Nephron progenitor cell (in vitro differentiated cells): Measurements from ENCODE around the gene GCNT1.

ENCODE experiments used
- DNase-seq: peaks from one replicate; pipeline ENCODE4 v3.0.0; 2021
- H3K27ac Mint-ChIP-seq: 2 replicates; pipeline ENCODE4 v1.8.0; 2021; ENCODE audit warnings: mild to moderate bottlenecking, moderate library complexity, mixed read lengths
- H3K27me3 Mint-ChIP-seq: 2 replicates; pipeline ENCODE4 v1.8.0; 2021; ENCODE audit warnings: mild to moderate bottlenecking, low read depth, mixed read lengths; ENCODE audit not compliant: poor library complexity
- H3K36me3 Mint-ChIP-seq: 2 replicates; pipeline ENCODE4 v1.8.0; 2021; ENCODE audit warnings: low read depth, mixed read lengths
- H3K4me1 Mint-ChIP-seq: 2 replicates; pipeline ENCODE4 v1.8.0; 2021; ENCODE audit warnings: mixed read lengths
- H3K4me3 Mint-ChIP-seq: 2 replicates; pipeline ENCODE4 v1.8.0; 2021; ENCODE audit warnings: mild to moderate bottlenecking, moderate library complexity, mixed read lengths
- H3K9me3 Mint-ChIP-seq: 2 replicates; pipeline ENCODE4 v1.8.0; 2021; ENCODE audit warnings: mild to moderate bottlenecking, moderate library complexity, mixed read lengths
- TF ChIP-seq, protein P1 (sequence below): fragments of 200-600 bp; sonication (generic); IDR thresholded peaks from 2 replicates; pipeline ENCODE4 v1.5.0; 2021; ENCODE audit warnings: antibody characterized with exemption

The GCNT1 gene

GRCh38 chr9:76525196-76525595, 66.2 kb downstream of the GCNT1 start:
- Mint-ChIP-seq H3K27me3 (peaks cover 7% of the 10 kb centered on the region), H3K27ac (peak overlapping the region; percentile 92), H3K4me1 (peaks cover 30% of the 10 kb centered on the region), H3K36me3 (no peaks in the 10 kb centered on the region), H3K9me3 (peaks cover 4% of the 10 kb centered on the region), H3K4me3 (no peak overlapping the region)
- DNase-seq: no peak
- TF ChIP-seq, protein P1, sequence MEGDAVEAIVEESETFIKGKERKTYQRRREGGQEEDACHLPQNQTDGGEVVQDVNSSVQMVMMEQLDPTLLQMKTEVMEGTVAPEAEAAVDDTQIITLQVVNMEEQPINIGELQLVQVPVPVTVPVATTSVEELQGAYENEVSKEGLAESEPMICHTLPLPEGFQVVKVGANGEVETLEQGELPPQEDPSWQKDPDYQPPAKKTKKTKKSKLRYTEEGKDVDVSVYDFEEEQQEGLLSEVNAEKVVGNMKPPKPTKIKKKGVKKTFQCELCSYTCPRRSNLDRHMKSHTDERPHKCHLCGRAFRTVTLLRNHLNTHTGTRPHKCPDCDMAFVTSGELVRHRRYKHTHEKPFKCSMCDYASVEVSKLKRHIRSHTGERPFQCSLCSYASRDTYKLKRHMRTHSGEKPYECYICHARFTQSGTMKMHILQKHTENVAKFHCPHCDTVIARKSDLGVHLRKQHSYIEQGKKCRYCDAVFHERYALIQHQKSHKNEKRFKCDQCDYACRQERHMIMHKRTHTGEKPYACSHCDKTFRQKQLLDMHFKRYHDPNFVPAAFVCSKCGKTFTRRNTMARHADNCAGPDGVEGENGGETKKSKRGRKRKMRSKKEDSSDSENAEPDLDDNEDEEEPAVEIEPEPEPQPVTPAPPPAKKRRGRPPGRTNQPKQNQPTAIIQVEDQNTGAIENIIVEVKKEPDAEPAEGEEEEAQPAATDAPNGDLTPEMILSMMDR: no peak

- no peak for DNase-seq
- Mint-ChIP-seq H3K4me1 (peaks cover 31% of the 10 kb centered on the region), H3K27me3 (peaks cover 7% of the 10 kb centered on the region), H3K9me3 (peaks cover 4% of the 10 kb centered on the region), H3K4me3 (no peak overlapping the region), H3K36me3 (no peaks in the 10 kb centered on the region), H3K27ac (no peak overlapping the region)
- TF ChIP-seq, protein P1: no peak
Measured at GRCh38 chr9:76526026-76526425, 67.0 kb downstream of the GCNT1 start.

GRCh38 chr9:76528056-76528455, 69.1 kb downstream of the GCNT1 start:
- Mint-ChIP-seq H3K4me1 (peaks cover 18% of the 10 kb centered on the region), H3K36me3 (no peaks in the 10 kb centered on the region)

GRCh38 chr9:76528642-76529190, 69.7 kb downstream of the GCNT1 start:
- H3K27me3 Mint-ChIP-seq: peaks cover 7% of the 10 kb centered on the region
- DNase-seq: no peak
- H3K4me1 Mint-ChIP-seq: peaks cover 17% of the 10 kb centered on the region
- H3K36me3 Mint-ChIP-seq: no peaks in the 10 kb centered on the region
- H3K27ac Mint-ChIP-seq: no peak overlapping the region
- TF ChIP-seq, protein P1: no peak
- peaks cover 4% of the 10 kb centered on the region for H3K9me3 Mint-ChIP-seq
- no peak overlapping the region for H3K4me3 Mint-ChIP-seq

More at GRCh38 chr9:76528056-76528455, 69.1 kb downstream of the GCNT1 start:
- DNase-seq: no peak
- TF ChIP-seq, protein P1: no peak
- Mint-ChIP-seq H3K4me3 (no peak overlapping the region), H3K9me3 (peaks cover 4% of the 10 kb centered on the region), H3K27me3 (peaks cover 7% of the 10 kb centered on the region), H3K27ac (no peak overlapping the region)

DNA sequence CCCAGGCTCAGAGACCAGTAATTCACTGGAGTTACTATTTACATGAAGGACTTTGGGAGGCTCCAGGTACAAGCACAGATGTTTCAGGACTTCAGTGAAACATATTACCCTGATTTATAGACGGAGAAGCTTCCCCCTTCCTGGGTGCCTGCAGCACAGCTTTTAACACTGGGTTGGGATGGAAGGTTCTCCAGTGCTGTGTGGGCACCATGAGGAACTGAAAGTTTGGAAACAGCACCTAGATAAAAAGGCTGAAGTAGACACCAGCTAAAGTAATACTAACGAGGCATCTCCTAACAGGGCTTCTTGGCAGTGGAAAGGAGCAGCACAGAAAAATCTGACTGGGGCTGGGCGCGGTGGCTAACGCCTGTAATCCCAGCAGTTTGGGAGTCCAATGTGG, 70.7 kb downstream of the GCNT1 start:
- Mint-ChIP-seq H3K4me1 (peaks cover 17% of the 10 kb centered on the region), H3K36me3 (no peaks in the 10 kb centered on the region), H3K27me3 (peaks cover 3% of the 10 kb centered on the region), H3K27ac (no peak overlapping the region), H3K9me3 (peaks cover 4% of the 10 kb centered on the region), H3K4me3 (no peak overlapping the region)
- DNase-seq: no peak
- TF ChIP-seq, protein P1: no peak

- no peak overlapping the region for H3K27ac Mint-ChIP-seq
- no peak overlapping the region for H3K4me3 Mint-ChIP-seq
- no peaks in the 10 kb centered on the region for H3K36me3 Mint-ChIP-seq
- DNase-seq: no peak
- peaks cover 17% of the 10 kb centered on the region for H3K4me1 Mint-ChIP-seq
- TF ChIP-seq, protein P1: no peak
- H3K9me3 Mint-ChIP-seq: peaks cover 4% of the 10 kb centered on the region
- peaks cover 3% of the 10 kb centered on the region for H3K27me3 Mint-ChIP-seq
Measured at GRCh38 chr9:76530458-76531110, 71.6 kb downstream of the GCNT1 start.
